HG03064 (cell line): ENCODE measurements around the gene PCDHGA10.
"Not testable (repeated sequence)": the region's sequence is repeated elsewhere in the genome, so short reads cannot be mapped to it uniquely, and the experiment has no call there.

Source experiments
- ATAC-seq: cut with Tn5 transposase; IDR thresholded peaks from one replicate; pipeline ENCODE4 v1.9.1; 2021; ENCODE audit warnings: low read depth; ENCODE audit not compliant: unreplicated experiment

Gene PCDHGA10

DNA sequence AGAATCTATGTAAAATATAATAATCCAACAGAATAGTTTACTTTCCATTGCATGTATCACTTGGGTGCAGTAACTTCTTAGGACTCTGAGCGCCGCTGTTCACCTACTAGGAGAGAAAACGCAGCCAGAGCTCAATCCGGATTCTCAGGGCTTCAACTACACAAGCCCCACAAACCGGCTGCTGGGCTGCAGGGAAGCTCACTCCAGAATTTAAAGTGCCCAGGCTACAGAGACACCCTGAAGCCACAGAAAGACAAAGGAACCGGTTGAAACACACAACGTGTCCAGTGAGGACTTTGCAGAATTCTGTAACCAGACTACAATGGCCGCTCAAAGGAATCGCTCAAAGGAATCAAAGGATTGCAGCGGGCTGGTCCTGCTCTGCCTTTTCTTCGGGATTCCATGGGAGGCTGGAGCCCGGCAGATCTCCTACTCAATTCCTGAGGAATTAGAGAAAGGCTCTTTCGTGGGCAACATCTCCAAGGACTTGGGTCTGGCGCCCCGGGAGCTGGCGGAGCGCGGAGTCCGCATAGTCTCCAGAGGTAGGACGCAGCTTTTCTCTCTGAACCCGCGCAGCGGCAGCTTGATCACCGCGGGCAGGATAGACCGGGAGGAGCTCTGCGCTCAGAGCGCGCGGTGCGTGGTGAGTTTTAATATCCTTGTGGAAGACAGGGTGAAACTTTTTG, at the start of gene PCDHGA10:
TSS of gene PCDHGA10 (plus strand) at position 134 of the 686 bp plus-strand sequence. CDS start at position 323, 189 bp downstream.
- peak; percentile 72 for ATAC-seq

DNA sequence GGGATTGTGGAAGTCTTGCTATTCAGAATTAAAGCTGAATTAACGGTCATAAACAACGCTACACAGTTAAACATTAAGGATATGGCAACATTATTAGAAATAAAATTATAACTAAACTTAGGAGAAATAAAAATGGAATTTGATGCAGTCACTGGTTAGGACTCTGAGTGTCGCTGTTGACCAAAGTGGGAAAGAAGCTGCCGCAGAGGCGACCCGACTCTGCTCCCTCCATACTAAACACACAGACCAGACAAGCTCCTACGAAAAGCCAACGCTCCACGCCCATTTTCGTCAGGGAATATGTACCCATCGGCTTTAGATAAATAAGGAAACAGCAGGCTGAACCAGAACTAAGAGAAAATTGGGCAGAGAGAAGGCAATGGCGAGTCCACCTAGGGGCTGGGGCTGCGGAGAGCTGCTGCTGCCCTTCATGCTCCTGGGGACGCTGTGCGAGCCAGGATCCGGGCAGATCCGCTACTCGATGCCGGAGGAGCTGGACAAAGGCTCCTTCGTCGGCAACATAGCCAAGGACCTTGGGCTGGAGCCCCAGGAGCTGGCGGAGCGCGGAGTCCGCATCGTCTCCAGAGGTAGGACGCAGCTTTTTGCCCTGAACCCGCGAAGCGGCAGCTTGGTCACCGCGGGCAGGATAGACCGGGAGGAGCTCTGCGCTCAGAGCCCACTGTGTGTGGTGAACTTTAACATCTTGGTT, 48.7 kb upstream of the PCDHGA10 start, which contains the start of gene PCDHGA5:
TSS of gene PCDHGA5 (plus strand) at position 211 of the 709 bp plus-strand sequence. CDS start at position 380, 169 bp downstream.
- no peak for ATAC-seq

DNA sequence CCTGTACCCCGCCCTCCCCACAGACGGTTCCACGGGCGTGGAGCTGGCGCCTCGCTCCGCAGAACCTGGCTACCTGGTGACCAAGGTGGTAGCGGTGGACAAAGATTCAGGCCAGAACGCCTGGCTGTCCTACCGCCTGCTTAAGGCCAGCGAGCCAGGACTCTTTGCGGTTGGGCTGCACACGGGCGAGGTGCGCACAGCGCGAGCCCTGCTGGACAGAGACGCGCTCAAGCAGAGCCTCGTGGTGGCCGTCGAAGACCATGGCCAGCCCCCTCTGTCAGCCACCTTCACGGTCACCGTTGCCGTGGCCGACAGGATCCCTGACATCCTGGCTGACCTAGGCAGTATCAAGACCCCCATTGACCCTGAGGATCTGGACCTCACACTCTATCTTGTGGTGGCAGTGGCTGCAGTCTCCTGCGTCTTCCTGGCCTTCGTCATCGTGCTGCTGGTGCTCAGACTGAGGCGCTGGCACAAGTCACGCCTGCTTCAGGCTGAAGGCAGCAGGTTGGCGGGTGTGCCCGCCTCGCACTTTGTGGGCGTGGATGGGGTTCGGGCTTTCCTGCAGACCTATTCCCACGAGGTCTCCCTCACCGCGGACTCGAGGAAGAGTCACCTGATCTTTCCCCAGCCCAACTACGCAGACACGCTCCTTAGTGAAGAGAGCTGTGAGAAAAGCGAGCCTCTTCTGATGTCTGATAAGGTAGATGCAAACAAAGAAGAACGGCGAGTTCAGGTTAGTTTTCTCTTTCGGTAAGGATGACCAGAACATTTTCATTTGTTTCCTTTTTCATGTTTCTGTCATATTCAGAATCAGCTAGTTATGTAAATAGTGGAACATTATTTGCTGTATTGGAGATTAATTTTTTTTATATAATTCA, 46.5 kb upstream of the PCDHGA10 start:
- ATAC-seq = no peak

DNA sequence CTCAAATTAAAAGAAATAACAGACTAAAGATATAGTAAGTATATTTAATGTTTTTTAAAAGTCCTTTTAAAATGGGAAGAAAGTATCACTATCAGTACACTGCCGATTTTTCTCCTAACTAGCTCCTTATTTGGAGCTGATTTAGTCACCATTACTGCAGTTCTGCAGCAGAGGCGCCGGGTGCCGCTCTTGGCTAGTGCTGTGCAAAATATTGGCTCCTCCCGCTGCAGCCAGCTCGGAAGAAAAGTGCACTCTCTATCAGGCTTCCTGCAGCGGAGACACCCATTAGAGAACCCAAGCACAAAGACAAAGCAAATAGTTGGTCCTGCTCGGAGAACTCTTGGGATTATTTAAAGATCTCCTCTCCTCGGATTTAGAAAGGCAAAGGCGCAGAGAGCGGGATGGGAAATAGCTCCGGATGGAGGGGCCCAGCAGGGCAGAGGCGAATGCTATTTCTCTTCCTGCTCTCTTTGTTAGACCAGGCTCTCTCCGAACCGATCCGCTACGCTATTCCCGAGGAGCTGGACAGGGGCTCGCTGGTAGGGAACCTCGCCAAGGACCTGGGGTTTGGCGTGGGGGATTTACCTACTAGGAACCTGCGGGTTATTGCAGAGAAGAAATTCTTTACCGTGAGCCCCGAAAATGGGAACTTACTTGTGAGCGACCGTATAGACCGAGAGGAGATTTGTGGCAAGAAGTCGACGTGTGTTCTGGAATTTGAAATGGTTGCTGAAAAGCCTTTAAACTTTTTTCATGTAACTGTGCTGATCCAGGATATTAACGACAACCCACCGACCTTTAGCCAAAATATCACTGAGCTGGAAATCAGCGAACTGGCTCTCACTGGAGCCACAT, 42.6 kb upstream of the PCDHGA10 start, which contains the start of gene PCDHGB3:
TSS of gene PCDHGB3 (plus strand) at position 249 of the 855 bp plus-strand sequence. CDS start at position 402, 153 bp downstream.
- ATAC-seq = peak; percentile 61

DNA sequence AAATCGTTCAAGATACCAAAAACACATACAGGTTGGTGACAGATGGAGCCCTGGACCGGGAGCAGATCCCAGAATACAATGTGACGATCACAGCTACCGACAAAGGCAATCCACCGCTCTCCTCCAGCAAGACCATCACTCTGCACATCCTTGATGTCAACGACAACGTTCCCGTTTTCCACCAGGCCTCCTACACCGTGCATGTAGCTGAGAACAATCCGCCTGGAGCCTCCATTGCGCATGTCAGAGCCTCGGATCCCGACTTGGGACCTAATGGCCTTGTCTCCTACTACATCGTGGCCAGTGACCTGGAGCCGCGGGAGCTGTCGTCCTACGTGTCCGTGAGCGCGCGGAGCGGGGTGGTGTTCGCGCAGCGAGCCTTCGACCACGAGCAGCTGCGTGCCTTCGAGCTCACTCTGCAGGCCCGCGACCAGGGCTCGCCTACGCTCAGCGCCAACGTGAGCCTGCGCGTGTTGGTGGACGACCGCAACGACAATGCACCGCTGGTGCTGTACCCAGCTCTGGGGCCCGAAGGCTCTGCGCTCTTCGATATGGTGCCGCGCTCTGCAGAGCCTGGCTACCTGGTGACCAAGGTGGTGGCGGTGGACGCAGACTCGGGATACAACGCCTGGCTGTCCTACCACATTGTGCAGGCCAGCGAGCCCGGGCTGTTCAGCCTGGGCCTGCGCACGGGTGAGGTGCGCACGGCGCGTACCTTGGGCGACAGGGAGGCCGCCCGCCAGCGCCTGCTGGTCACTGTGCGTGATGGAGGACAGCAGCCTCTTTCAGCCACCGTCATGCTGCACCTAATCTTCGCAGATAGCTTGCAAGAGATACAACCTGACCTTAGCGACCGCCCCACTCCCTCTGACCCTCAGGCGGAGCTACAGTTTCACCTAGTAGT, 41.0 kb upstream of the PCDHGA10 start:
- ATAC-seq = no peak

DNA sequence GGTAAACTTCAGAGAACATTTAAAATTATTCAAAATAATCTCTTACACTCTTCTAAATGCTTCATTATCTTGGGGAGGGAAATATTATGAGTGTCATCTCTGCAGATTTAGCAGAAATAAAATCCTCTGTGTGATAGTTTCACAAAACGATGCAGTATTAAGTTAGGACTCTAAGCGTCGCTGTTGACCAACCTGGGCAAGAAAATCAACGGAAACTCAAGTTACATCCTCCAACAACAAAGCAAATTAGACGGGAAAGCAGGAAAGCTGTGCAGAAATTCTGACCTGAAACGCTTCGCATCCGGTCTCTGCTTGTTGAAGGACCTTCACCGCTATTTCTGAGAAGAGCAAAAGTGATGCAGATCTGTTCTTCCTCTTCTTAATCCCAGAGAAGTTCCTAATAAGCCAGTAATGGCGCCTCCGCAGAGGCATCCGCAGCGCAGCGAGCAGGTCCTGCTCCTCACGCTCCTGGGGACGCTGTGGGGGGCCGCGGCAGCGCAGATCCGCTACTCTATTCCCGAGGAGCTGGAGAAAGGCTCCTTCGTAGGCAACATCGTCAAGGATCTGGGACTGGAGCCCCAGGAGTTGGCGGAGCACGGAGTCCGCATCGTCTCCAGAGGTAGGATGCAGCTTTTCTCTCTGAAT, 39.0 kb upstream of the PCDHGA10 start, which contains the start of gene PCDHGA6:
TSS of gene PCDHGA6 (plus strand) at position 219 of the 645 bp plus-strand sequence. CDS start at position 412, 193 bp downstream.
- ATAC-seq = no peak

DNA sequence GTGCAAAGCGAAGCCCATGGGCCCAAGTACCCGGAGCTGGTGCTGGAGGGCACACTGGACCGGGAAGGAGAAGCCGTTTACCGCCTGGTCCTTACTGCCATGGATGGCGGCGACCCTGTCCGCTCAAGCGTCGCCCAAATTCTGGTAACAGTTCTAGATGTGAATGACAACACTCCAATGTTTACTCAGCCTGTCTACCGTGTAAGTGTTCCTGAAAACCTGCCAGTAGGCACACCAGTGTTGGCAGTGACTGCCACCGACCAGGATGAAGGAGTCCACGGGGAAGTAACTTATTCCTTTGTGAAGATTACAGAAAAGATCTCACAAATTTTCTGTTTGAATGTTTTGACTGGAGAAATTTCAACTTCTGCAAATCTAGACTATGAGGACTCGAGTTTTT, 38.2 kb upstream of the PCDHGA10 start:
- no peak for ATAC-seq

DNA sequence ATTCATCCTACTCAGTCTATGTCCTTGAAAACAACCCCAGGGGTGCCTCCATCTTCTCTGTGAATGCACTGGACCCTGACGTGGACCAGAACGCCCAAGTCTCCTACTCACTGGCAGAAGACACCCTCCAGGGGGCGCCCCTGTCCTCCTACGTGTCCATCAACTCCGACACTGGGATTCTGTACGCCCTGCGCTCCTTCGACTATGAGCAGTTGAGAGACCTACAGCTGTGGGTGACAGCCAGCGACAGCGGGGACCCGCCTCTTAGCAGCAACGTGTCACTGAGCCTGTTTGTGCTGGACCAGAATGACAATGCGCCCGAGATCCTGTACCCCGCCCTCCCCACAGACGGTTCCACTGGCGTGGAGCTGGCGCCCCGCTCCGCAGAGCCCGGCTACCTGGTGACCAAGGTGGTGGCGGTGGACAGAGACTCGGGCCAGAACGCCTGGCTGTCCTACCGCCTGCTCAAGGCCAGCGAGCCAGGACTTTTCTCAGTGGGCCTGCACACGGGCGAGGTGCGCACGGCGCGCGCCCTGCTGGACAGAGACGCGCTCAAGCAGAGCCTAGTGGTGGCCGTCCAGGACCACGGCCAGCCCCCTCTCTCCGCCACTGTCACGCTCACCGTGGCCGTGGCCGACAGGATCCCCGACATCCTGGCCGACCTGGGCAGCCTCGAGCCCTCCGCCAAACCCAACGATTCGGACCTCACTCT, 37.2 kb upstream of the PCDHGA10 start:
- ATAC-seq = not testable (repeated sequence)

DNA sequence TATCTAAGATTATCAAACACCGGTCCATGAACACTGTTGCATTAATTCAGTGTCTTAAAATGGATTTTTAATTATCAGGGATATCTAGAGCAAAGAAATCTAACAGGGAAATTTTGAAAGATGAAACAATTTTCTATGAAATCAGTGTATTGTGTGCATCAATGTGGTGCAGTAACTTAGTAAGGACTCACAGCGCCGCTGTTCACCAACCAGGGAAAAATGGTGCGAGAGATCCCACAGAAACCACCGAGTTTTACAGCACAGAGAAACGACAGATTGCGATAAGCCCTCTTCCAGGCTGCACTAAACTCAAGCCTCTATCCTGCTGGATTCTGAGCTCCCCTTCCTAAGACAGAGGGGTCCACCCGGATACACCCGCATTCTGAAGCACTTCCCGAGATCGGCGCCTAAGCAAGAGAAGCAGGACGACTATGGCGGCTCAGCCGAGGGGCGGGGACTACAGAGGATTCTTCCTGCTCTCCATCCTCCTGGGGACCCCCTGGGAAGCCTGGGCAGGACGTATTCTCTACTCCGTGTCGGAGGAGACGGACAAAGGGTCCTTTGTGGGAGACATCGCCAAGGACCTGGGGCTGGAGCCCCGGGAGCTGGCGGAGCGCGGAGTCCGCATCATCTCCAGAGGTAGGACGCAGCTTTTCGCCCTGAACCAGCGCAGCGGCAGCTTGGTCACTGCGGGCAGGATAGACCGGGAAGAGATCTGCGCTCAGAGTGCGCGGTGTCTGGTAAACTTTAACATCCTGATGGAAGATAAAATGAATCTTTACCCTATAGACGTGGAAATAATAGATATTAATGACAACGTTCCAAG, 30.1 kb upstream of the PCDHGA10 start, which contains the start of gene PCDHGA7:
TSS of gene PCDHGA7 (plus strand) at position 274 of the 826 bp plus-strand sequence. CDS start at position 432, 158 bp downstream.
- ATAC-seq = no peak

DNA sequence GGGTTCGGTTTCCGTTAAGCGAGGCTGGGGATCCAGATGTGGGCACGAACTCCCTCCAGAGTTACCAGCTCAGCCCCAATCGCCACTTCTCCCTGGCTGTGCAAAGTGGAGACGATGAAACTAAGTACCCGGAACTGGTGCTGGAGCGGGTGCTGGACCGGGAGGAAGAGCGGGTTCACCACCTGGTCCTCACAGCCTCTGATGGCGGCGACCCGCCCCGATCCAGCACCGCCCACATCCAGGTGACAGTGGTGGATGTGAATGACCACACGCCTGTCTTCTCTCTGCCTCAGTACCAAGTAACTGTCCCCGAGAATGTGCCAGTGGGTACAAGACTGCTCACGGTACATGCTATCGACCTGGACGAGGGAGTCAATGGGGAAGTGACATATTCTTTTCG, 29.4 kb upstream of the PCDHGA10 start:
- ATAC-seq = no peak

DNA sequence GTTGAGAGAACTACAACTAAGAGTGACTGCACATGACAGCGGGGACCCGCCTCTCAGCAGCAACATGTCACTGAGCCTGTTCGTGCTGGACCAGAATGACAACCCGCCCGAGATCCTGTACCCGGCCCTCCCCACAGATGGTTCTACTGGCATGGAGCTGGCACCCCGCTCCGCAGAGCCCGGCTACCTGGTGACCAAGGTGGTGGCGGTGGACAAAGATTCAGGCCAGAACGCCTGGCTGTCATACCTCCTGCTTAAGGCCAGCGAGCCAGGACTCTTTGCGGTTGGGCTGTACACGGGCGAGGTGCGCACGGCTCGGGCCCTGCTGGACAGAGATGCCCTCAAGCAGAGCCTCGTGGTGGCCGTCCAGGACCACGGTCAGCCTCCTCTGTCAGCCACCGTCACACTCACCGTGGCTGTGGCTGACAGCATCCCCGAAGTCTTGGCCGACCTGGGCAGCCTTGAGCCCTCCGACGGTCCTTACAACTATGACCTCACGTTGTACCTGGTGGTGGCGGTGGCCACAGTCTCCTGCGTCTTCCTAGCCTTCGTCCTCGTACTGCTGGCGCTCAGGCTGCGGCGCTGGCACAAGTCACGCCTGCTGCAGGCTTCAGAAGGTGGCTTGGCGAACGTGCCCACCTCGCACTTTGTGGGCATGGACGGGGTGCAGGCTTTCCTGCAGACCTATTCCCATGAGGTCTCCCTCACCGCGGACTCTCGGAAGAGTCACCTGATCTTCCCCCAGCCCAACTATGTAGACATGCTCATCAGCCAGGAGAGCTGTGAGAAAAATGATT, 28.1 kb upstream of the PCDHGA10 start:
- no peak for ATAC-seq

DNA sequence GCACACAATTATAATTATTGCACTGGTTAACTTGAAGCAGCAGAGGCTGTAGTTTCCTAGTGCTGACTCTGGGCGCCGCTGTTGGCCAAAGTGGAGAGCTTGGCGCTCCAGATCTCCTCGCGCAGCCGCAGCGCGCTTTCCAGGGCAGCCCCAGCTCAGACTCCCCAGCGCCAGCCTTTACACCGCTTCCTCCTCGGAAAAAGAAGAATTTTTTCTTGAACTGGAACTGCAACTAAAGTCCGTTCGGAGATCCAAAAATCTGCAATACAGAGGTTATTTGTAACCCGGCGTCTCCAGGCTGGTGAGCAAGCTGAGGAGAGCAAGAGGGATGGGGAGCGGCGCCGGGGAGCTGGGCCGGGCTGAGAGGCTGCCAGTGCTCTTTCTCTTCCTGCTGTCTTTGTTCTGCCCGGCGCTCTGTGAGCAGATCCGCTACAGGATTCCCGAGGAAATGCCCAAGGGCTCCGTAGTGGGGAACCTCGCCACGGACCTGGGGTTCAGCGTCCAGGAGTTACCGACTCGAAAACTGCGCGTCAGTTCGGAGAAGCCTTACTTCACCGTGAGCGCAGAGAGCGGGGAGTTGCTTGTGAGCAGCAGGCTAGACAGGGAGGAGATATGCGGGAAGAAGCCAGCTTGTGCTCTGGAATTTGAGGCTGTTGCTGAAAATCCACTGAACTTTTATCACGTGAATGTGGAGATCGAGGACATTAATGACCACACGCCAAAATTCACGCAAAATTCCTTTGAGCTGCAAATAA, 25.1 kb upstream of the PCDHGA10 start, which contains the start of gene PCDHGB4:
TSS of gene PCDHGB4 (plus strand) at position 142 of the 755 bp plus-strand sequence. CDS start at position 329, 187 bp downstream.
- ATAC-seq = peak; percentile 87

DNA sequence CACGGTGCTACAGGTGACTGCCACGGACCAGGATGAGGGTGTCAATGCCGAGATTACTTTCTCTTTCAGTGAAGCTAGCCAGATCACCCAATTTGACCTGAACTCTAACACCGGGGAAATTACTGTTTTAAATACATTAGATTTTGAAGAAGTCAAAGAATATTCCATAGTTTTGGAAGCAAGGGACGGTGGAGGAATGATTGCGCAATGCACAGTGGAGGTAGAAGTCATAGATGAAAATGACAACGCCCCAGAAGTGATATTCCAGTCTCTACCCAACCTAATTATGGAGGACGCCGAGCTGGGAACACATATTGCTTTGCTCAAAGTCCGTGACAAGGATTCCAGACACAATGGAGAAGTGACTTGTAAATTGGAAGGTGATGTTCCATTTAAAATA, 24.1 kb upstream of the PCDHGA10 start:
- no peak for ATAC-seq

DNA sequence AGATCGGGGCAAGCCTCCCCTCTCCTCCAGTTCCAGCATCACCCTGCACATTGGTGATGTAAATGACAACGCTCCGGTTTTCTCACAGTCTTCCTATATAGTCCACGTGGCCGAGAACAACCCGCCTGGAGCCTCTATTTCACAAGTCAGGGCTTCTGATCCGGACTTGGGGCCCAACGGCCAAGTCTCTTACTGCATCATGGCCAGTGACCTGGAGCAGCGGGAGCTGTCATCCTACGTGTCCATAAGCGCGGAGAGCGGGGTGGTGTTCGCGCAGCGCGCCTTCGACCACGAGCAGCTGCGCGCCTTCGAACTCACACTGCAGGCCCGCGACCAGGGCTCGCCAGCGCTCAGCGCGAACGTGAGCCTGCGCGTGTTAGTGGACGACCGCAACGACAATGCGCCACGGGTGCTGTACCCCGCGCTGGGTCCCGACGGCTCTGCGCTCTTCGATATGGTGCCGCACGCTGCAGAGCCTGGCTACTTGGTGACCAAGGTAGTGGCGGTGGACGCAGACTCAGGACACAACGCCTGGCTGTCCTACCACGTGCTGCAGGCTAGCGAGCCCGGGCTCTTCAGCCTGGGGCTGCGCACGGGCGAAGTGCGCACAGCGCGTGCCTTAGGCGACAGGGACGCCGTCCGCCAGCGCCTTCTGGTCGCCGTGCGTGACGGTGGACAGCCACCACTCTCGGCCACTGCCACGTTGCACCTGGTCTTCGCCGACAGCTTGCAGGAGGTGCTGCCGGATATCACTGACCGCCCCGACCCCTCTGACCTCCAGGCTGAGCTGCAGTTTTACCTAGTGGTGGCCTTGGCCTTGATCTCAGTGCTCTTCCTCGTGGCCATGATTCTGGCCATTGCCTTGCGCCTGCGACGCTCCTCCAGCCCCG, 23.4 kb upstream of the PCDHGA10 start:
- ATAC-seq = no peak
